HepG2 (cell line): Measurements from ENCODE around the gene ARL5C. TPM values are rescaled to one million over a fixed set of nuclear protein-coding genes. Genes with fewer than 3 reads are reported as not detected.

Experiments
- CAMTA2 ChIP-seq: sonication (generic); formaldehyde crosslinking; IDR thresholded peaks from 2 replicates; pipeline ENCODE4 v1.4.0; 2020; ENCODE audit warnings: mild to moderate bottlenecking, missing genetic modification reagents, borderline replicate concordance
- DR1 ChIP-seq: sonication (generic); formaldehyde crosslinking; IDR thresholded peaks from 2 replicates; pipeline ENCODE4 v1.8.0; 2021; ENCODE audit warnings: mild to moderate bottlenecking, missing genetic modification reagents, inconsistent platforms
- HDAC1 ChIP-seq: sonication (generic); formaldehyde crosslinking; IDR thresholded peaks from 2 replicates; pipeline ENCODE4 v1.5.1; 2020; ENCODE audit warnings: mild to moderate bottlenecking, missing genetic modification reagents
- KAT7 ChIP-seq: IDR thresholded peaks from 2 replicates; pipeline ENCODE4 v1.6.1; 2018; ENCODE audit warnings: borderline replicate concordance, missing compliant biosample characterization
- KDM1A ChIP-seq: IDR thresholded peaks from 2 replicates; pipeline ENCODE4 v1.6.1; 2016; ENCODE audit warnings: missing compliant biosample characterization
- NFYC ChIP-seq: IDR thresholded peaks from 2 replicates; pipeline ENCODE4 v1.6.1; 2016; ENCODE audit warnings: missing genetic modification reagents, missing compliant biosample characterization
- PRMT3 ChIP-seq: sonication (generic); formaldehyde crosslinking; IDR thresholded peaks from 2 replicates; pipeline ENCODE4 v1.8.1; 2022; ENCODE audit warnings: low read depth, mild to moderate bottlenecking, moderate library complexity, missing genetic modification reagents, borderline replicate concordance
- TAF15 ChIP-seq: fragments of 200-400 bp; formaldehyde crosslinking; IDR thresholded peaks from one replicate; pipeline ENCODE4 v1.6.1; 2018; ENCODE audit warnings: mild to moderate bottlenecking, low read depth, low read length; ENCODE audit not compliant: poor library complexity, severe bottlenecking
- ZBTB3 ChIP-seq: sonication (generic); formaldehyde crosslinking; IDR thresholded peaks from 2 replicates; pipeline ENCODE4 v1.4.0; 2020; ENCODE audit warnings: low read depth, mild to moderate bottlenecking, moderate library complexity, missing genetic modification reagents, borderline replicate concordance
- ZKSCAN8 ChIP-seq: IDR thresholded peaks from 2 replicates; pipeline ENCODE4 v1.6.1; 2016; ENCODE audit warnings: borderline replicate concordance, missing genetic modification reagents, missing compliant biosample characterization
- ZNF17 ChIP-seq: sonication (generic); formaldehyde crosslinking; IDR thresholded peaks from 2 replicates; pipeline ENCODE4 v1.5.0; 2020; ENCODE audit warnings: mild to moderate bottlenecking, missing genetic modification reagents
- ZNF251 ChIP-seq: sonication (generic); formaldehyde crosslinking; IDR thresholded peaks from 2 replicates; pipeline ENCODE4 v1.9.0; 2021; ENCODE audit warnings: mild to moderate bottlenecking, missing genetic modification reagents
- ZNF607 ChIP-seq: sonication (generic); formaldehyde crosslinking; IDR thresholded peaks from 2 replicates; pipeline ENCODE4 v1.5.1; 2020; ENCODE audit warnings: missing genetic modification reagents, mild to moderate bottlenecking, borderline replicate concordance
- ZNF678 ChIP-seq: sonication (generic); formaldehyde crosslinking; IDR thresholded peaks from 2 replicates; pipeline ENCODE4 v1.4.0; 2020; ENCODE audit warnings: mild to moderate bottlenecking, missing genetic modification reagents
- ZSCAN21 ChIP-seq: sonication (generic); formaldehyde crosslinking; IDR thresholded peaks from 2 replicates; pipeline ENCODE4 v1.8.0; 2022; ENCODE audit warnings: mild to moderate bottlenecking, missing genetic modification reagents, moderate library complexity, borderline replicate concordance
- polyA plus RNA-seq, 8 experiments: library from polyadenylated mRNA; depleted of rRNA in 3 of 8; stranded (reverse) in 7 of 8; unstranded in 1 of 8; fragments of >200 nt; fragmentation: Illumina TruSeq in 4 of 8; extraction: Trizol in 4 of 8; gene quantifications; 2 replicates each; pipeline versions ENCODE4 v1.2.1 to v1.2.3, GENCODE V29; 2011 to 2016; ENCODE audit warnings: low read depth in 4 of 8, missing spikeins in 1 of 8, mixed read lengths in 1 of 8; ENCODE audit not compliant: insufficient read depth in 1 of 8
- total RNA-seq, 5 experiments: library from RNA; depleted of rRNA; stranded (reverse); fragments of >200 nt; fragmentation: Illumina TruSeq; extraction: Trizol; gene quantifications; 2 replicates each; pipeline ENCODE4 v1.2.3, GENCODE V29; 2016; ENCODE audit warnings: low read depth in 1 of 5
- TF ChIP-seq, protein P1 (sequence below): sonication (generic); formaldehyde crosslinking; IDR thresholded peaks from 2 replicates; pipeline ENCODE4 v1.8.1; 2022; ENCODE audit warnings: low read depth, mild to moderate bottlenecking, missing genetic modification reagents
- TF ChIP-seq, protein P2 (sequence below): IDR thresholded peaks from 2 replicates; pipeline ENCODE4 v1.4.0; 2020; ENCODE audit warnings: mild to moderate bottlenecking, missing genetic modification reagents
- TF ChIP-seq, protein P3 (sequence below): sonication (generic); formaldehyde crosslinking; IDR thresholded peaks from 2 replicates; pipeline ENCODE4 v1.4.0; 2020; ENCODE audit warnings: missing genetic modification reagents
- TF ChIP-seq, protein P4 (sequence below): sonication (generic); formaldehyde crosslinking; conservative IDR thresholded peaks from 2 replicates; pipeline ENCODE4 v1.8.0; 2022; ENCODE audit warnings: low read depth, missing genetic modification reagents

ARL5C gene
- total and polyA plus RNA-seq, 2 of the 13 experiments (the other 11 are each of a cell fraction or from before 2014, with no cell fraction given), result not detected

DNA sequence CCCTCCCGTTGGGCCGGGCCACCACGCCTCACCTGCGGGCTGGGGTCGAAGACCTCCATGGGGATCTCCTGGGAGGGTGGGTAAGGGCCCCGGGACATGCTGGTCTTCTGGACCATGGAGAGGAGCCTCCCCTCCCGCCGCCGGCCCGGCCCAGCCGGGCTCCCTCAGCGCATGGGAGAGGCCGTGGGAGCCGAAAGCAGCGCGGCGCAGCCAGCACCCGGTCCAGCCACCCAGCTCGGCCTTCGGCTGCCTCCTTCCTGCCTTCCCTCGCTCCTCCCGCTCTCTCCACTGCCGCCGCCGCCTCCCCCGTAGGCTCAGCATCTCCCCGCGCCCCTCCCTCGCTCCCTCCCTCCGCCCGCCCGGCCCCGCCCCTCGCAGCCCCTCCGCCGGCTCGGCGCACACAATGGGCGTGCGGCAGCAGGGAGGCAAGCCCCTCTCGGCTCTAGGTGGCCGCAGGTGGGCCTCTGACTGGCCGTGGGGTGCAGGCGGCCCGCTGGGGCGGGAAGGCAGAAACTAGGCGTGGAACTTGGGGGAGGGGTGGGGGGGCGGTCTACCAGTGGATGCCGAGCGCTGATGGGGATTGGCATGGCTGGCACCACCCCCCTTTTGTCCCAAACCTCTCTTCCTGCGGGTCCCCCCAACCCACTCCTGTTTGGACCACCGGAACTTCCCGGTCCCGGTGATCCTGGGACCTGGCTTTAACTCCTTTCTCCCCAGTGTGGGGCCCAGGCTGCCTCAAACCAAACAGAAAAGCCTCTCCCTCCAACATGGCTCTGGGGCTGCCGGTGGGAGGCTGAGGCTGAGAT, 31.6 kb upstream of the ARL5C start, which contains the start of gene CACNB1 (continued):
- TF ChIP-seq, protein P1, sequence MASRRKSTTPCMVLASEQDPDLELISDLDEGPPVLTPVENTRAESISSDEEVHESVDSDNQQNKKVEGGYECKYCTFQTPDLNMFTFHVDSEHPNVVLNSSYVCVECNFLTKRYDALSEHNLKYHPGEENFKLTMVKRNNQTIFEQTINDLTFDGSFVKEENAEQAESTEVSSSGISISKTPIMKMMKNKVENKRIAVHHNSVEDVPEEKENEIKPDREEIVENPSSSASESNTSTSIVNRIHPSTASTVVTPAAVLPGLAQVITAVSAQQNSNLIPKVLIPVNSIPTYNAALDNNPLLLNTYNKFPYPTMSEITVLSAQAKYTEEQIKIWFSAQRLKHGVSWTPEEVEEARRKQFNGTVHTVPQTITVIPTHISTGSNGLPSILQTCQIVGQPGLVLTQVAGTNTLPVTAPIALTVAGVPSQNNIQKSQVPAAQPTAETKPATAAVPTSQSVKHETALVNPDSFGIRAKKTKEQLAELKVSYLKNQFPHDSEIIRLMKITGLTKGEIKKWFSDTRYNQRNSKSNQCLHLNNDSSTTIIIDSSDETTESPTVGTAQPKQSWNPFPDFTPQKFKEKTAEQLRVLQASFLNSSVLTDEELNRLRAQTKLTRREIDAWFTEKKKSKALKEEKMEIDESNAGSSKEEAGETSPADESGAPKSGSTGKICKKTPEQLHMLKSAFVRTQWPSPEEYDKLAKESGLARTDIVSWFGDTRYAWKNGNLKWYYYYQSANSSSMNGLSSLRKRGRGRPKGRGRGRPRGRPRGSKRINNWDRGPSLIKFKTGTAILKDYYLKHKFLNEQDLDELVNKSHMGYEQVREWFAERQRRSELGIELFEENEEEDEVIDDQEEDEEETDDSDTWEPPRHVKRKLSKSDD (CRISPR knock-in tag), result no peak
- TF ChIP-seq ZBTB3 (CRISPR knock-in tag) (no peak), DR1 (no peak), PRMT3 (no peak), ZNF607 (no peak), ZNF678 (CRISPR knock-in tag) (no peak), KDM1A (CRISPR knock-in tag) (no peak), ZSCAN21 (CRISPR knock-in tag) (0 out of 2 replicates have a peak, but pooled peaks have one; percentile 58), KAT7 (no peak), ZNF17 (CRISPR knock-in tag) (no peak), ZNF251 (CRISPR knock-in tag) (no peak), CAMTA2 (no peak), TAF15 (no peak), HDAC1 (CRISPR knock-in tag) (no peak), ZKSCAN8 (no peak), NFYC (no peak)
- TF ChIP-seq, protein P2, sequence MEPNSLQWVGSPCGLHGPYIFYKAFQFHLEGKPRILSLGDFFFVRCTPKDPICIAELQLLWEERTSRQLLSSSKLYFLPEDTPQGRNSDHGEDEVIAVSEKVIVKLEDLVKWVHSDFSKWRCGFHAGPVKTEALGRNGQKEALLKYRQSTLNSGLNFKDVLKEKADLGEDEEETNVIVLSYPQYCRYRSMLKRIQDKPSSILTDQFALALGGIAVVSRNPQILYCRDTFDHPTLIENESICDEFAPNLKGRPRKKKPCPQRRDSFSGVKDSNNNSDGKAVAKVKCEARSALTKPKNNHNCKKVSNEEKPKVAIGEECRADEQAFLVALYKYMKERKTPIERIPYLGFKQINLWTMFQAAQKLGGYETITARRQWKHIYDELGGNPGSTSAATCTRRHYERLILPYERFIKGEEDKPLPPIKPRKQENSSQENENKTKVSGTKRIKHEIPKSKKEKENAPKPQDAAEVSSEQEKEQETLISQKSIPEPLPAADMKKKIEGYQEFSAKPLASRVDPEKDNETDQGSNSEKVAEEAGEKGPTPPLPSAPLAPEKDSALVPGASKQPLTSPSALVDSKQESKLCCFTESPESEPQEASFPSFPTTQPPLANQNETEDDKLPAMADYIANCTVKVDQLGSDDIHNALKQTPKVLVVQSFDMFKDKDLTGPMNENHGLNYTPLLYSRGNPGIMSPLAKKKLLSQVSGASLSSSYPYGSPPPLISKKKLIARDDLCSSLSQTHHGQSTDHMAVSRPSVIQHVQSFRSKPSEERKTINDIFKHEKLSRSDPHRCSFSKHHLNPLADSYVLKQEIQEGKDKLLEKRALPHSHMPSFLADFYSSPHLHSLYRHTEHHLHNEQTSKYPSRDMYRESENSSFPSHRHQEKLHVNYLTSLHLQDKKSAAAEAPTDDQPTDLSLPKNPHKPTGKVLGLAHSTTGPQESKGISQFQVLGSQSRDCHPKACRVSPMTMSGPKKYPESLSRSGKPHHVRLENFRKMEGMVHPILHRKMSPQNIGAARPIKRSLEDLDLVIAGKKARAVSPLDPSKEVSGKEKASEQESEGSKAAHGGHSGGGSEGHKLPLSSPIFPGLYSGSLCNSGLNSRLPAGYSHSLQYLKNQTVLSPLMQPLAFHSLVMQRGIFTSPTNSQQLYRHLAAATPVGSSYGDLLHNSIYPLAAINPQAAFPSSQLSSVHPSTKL (CRISPR knock-in tag), result peak; percentile 40; the same call in 1 of the 2 replicates
- TF ChIP-seq, protein P3, sequence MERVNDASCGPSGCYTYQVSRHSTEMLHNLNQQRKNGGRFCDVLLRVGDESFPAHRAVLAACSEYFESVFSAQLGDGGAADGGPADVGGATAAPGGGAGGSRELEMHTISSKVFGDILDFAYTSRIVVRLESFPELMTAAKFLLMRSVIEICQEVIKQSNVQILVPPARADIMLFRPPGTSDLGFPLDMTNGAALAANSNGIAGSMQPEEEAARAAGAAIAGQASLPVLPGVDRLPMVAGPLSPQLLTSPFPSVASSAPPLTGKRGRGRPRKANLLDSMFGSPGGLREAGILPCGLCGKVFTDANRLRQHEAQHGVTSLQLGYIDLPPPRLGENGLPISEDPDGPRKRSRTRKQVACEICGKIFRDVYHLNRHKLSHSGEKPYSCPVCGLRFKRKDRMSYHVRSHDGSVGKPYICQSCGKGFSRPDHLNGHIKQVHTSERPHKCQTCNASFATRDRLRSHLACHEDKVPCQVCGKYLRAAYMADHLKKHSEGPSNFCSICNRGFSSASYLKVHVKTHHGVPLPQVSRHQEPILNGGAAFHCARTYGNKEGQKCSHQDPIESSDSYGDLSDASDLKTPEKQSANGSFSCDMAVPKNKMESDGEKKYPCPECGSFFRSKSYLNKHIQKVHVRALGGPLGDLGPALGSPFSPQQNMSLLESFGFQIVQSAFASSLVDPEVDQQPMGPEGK (CRISPR knock-in tag), result peak; percentile 83
- TF ChIP-seq, protein P4, sequence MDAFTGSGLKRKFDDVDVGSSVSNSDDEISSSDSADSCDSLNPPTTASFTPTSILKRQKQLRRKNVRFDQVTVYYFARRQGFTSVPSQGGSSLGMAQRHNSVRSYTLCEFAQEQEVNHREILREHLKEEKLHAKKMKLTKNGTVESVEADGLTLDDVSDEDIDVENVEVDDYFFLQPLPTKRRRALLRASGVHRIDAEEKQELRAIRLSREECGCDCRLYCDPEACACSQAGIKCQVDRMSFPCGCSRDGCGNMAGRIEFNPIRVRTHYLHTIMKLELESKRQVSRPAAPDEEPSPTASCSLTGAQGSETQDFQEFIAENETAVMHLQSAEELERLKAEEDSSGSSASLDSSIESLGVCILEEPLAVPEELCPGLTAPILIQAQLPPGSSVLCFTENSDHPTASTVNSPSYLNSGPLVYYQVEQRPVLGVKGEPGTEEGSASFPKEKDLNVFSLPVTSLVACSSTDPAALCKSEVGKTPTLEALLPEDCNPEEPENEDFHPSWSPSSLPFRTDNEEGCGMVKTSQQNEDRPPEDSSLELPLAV (CRISPR knock-in tag), result no peak
